OCI-LY7 (cell line): ENCODE measurements around the gene SMTN.

Experiments used
- EZH2phosphoT487 ChIP-seq: fragments of 200-600 bp; sonication (generic); IDR thresholded peaks from 2 replicates; pipeline ENCODE4 v1.6.1; 2018; ENCODE audit warnings: low read depth, borderline replicate concordance, mild to moderate bottlenecking, mixed run types, antibody characterized with exemption, low read length, moderate library complexity, mixed read lengths
- TF ChIP-seq, protein P1 (sequence below): fragments of 200-600 bp; sonication (generic); conservative IDR thresholded peaks from 2 replicates; pipeline ENCODE4 v1.5.1; 2014; ENCODE audit warnings: mild to moderate bottlenecking, antibody characterized with exemption, low read length, moderate library complexity, mixed read lengths

GRCh38 chr22:31103899-31104694 is 23.0 kb downstream of the SMTN start:
- TF ChIP-seq, protein P1, sequence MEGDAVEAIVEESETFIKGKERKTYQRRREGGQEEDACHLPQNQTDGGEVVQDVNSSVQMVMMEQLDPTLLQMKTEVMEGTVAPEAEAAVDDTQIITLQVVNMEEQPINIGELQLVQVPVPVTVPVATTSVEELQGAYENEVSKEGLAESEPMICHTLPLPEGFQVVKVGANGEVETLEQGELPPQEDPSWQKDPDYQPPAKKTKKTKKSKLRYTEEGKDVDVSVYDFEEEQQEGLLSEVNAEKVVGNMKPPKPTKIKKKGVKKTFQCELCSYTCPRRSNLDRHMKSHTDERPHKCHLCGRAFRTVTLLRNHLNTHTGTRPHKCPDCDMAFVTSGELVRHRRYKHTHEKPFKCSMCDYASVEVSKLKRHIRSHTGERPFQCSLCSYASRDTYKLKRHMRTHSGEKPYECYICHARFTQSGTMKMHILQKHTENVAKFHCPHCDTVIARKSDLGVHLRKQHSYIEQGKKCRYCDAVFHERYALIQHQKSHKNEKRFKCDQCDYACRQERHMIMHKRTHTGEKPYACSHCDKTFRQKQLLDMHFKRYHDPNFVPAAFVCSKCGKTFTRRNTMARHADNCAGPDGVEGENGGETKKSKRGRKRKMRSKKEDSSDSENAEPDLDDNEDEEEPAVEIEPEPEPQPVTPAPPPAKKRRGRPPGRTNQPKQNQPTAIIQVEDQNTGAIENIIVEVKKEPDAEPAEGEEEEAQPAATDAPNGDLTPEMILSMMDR, result no peak
- TF ChIP-seq EZH2phosphoT487, result no peak
